ENCODE measurements around the gene ABHD14A.
"Not testable (repeated sequence)": the region's sequence is repeated elsewhere in the genome, so short reads cannot be mapped to it uniquely, and the experiment has no call there.

The ABHD14A gene

GRCh38 chr3:51992017-51992682 is 17.3 kb downstream of the ABHD14A start:
- DNase-seq (ENCODE audit: low read depth) = no peak
- H3K4me3 ChIP-seq (ENCODE audit: low read depth, low read length) = no peak overlapping the region
- no peak for TF ChIP-seq CTCF (IDR thresholded peaks at IDR 0.05; ENCODE audit: control insufficient read depth, extremely low read depth, insufficient read depth)

- H3K4me3 ChIP-seq (ENCODE audit: low read depth, low read length); DNase-seq (ENCODE audit: low read depth): not testable (repeated sequence)
Measured at GRCh38 chr3:51993657-51994056, 18.8 kb downstream of the ABHD14A start.

GRCh38 chr3:51994530-51994929 is 19.7 kb downstream of the ABHD14A start:
- no peak for TF ChIP-seq CTCF (IDR thresholded peaks at IDR 0.05; ENCODE audit: control insufficient read depth, extremely low read depth, insufficient read depth)
- no peak for DNase-seq (ENCODE audit: low read depth)
- peak overlapping the region; percentile 89 for H3K4me3 ChIP-seq (ENCODE audit: low read depth, low read length)

GRCh38 chr3:51995346-51996163 is 20.7 kb downstream of the ABHD14A start, which contains the start of gene RPL29:
RPL29 (minus strand) TSS chr3:51995895; CDS start chr3:51995461, 434 bp downstream.
- DNase-seq (ENCODE audit: low read depth) = peak; percentile 90
- TF ChIP-seq CTCF (IDR thresholded peaks at IDR 0.05; ENCODE audit: control insufficient read depth, extremely low read depth, insufficient read depth) = no peak
- peak within 1 kb of the TSS; percentile 89 for H3K4me3 ChIP-seq (ENCODE audit: low read depth, low read length)

- TF ChIP-seq CTCF (IDR thresholded peaks at IDR 0.05; ENCODE audit: control insufficient read depth, extremely low read depth, insufficient read depth) = no peak
- no peak overlapping the region for H3K4me3 ChIP-seq (ENCODE audit: low read depth, low read length)
- DNase-seq (ENCODE audit: low read depth) = no peak
Measured at GRCh38 chr3:51997172-51997571, 22.3 kb downstream of the ABHD14A start.

GRCh38 chr3:51997935-51998596 is 23.2 kb downstream of the ABHD14A start:
- no peak for TF ChIP-seq CTCF (IDR thresholded peaks at IDR 0.05; ENCODE audit: control insufficient read depth, extremely low read depth, insufficient read depth)
- H3K4me3 ChIP-seq (ENCODE audit: low read depth, low read length) = no peak overlapping the region
- no peak for DNase-seq (ENCODE audit: low read depth)

GRCh38 chr3:51998774-51999173 is 23.9 kb downstream of the ABHD14A start:
- TF ChIP-seq CTCF (IDR thresholded peaks at IDR 0.05; ENCODE audit: control insufficient read depth, extremely low read depth, insufficient read depth) = no peak
- no peak for DNase-seq (ENCODE audit: low read depth)
- no peak overlapping the region for H3K4me3 ChIP-seq (ENCODE audit: low read depth, low read length)

Measured in LNCaP clone FGC (cell line).